AG09309 (cell line): ENCODE results near the gene AMIGO1.

Experiments used
- DNase-seq: peaks from one replicate; pipeline ENCODE4 v3.0.0-alpha.2; 2010; ENCODE audit warnings: low read depth
- H3K4me3 ChIP-seq: 2 replicates; pipeline ENCODE4 v1.5.1; 2011; ENCODE audit warnings: mild to moderate bottlenecking, low read depth, low read length, moderate library complexity; ENCODE audit not compliant: control insufficient read depth
- TF ChIP-seq, protein P1 (sequence below): IDR thresholded peaks from 2 replicates; pipeline ENCODE4 v1.5.1; 2011; ENCODE audit warnings: mild to moderate bottlenecking, low read depth, low read length, inconsistent platforms; ENCODE audit not compliant: insufficient read depth, control insufficient read depth; ENCODE audit errors: missing control alignments

Gene AMIGO1

DNA sequence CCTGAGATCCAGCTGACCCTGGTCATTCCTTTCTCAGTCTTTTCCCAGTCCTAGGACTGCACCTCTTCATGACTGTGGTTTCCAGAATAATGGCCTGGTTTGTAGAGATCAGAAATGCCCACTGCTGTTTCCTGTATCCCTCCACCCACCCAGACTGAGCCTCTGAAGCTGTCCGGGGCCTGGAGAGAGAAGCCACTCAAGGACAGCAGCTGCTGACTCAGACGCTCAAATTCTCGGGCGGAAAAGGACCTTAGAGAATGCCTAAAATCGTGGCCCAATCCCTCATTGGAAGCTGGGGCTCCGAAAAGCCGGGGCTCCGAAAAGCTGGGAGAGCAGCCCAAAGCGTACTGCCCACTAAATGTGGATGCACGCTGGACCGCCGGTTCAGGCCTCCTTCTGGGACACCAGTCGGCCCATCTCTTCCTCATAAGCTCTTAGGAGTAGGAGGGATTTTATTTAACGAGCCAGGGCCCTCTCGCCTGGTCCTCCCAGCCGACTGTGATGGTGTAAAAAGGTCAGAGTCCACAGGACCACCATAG, 22.4 kb upstream of the AMIGO1 start:
- no peak overlapping the region for H3K4me3 ChIP-seq
- TF ChIP-seq, protein P1, sequence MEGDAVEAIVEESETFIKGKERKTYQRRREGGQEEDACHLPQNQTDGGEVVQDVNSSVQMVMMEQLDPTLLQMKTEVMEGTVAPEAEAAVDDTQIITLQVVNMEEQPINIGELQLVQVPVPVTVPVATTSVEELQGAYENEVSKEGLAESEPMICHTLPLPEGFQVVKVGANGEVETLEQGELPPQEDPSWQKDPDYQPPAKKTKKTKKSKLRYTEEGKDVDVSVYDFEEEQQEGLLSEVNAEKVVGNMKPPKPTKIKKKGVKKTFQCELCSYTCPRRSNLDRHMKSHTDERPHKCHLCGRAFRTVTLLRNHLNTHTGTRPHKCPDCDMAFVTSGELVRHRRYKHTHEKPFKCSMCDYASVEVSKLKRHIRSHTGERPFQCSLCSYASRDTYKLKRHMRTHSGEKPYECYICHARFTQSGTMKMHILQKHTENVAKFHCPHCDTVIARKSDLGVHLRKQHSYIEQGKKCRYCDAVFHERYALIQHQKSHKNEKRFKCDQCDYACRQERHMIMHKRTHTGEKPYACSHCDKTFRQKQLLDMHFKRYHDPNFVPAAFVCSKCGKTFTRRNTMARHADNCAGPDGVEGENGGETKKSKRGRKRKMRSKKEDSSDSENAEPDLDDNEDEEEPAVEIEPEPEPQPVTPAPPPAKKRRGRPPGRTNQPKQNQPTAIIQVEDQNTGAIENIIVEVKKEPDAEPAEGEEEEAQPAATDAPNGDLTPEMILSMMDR: no peak
- DNase-seq: no peak

DNA sequence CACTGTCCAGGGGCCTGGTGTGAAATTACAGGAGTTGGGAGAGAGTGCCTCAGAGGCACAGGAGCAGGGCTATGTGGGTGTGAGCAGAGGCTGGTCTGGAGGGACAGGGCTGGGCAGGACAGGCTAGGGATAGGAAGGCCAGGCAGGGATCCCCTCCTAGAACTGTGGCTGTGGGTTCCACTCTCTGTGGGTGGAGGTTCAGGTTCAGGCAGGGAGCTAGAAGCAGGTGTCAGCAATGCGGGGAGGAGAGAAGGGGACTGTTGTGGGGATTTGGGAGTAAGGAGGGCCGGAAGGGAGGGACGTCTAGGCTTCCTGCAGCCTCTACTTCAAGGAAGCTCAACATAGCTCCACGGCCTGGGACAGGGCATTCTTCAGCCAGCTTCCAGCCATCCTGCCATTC, 21.9 kb upstream of the AMIGO1 start:
- no peak overlapping the region for H3K4me3 ChIP-seq
- DNase-seq: no peak
- TF ChIP-seq, protein P1: no peak

DNA sequence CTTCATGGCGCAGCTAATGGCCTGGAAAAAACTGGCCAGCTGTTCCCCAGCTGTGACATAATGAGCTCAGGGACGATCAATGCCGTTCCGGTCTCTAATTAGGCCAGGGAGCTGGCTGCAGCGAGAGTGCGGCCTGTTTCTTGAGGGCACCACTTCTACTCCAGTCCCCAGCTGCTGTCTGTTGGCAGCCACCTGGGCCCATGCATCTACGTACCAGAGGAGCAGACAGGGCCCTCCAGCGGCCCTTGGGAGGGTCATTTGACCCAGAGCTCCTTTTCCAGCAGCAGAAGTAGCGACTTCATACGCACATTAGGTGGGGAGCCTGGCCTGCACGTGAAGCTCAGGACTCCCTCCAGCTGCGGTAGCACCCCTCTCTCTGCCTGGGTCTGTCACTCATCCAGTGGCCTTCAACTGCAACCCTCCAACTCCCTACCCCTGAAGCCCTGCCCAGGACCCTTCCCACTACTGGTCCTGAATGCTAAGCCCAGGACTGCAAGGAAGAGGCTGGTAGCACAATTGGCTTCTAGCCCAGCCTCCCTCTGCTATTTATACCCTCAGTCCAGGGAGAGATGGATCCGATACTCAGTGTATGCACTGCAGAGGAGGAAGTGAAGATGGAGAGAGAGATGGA, 21.0 kb upstream of the AMIGO1 start:
- H3K4me3 ChIP-seq: no peak overlapping the region
- DNase-seq: no peak
- TF ChIP-seq, protein P1: no peak

DNA sequence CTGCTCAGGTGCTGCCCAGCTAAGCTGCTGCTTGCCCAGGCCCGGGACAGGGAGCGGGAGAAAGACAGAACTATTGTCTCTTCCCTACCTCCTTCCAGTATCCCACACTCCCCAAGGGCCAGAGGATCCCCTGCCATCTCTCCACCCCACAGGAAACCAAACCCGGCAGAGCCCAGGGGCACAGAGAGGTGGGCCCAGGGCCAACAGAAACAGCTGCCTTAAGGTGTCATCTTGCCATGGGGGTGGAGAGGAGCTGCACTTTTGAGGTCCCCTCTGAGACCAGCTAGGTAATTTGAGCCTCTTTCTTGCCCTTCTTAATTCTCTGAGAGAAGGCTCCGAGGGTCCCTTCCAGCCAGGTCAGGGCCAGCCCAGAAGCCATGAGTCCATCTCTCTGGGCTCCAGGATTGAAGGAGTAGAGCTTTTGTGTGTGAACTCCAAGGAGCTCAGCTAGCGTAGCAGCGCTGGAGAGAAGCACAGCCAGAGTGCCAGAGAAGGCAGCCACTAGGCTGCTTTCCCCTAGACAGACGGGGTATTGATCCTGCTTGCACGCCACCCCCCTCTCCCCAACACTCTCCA, 20.4 kb upstream of the AMIGO1 start:
- no peak overlapping the region for H3K4me3 ChIP-seq
- TF ChIP-seq, protein P1: no peak
- DNase-seq: no peak

DNA sequence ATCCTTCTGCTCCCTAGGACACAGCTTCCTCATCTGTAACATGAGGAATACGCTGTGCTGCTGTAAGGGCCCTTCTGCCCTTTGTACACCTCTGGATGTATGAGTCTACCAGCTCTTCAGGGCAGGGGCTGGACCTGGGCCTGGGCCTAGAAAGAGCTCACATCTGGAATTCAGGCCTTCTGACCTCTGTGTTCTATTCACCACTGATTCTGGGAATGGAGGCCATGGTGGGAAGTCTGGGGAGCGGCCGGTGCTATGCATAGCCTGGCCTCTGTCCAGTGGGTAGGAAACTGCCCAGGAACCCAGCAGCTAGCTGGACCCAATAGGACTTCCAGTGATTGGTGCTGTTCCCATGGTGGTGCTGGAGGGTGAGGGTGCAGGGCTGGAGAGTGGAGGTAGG, 19.2 kb upstream of the AMIGO1 start:
- TF ChIP-seq, protein P1: no peak
- no peak overlapping the region for H3K4me3 ChIP-seq
- no peak for DNase-seq

DNA sequence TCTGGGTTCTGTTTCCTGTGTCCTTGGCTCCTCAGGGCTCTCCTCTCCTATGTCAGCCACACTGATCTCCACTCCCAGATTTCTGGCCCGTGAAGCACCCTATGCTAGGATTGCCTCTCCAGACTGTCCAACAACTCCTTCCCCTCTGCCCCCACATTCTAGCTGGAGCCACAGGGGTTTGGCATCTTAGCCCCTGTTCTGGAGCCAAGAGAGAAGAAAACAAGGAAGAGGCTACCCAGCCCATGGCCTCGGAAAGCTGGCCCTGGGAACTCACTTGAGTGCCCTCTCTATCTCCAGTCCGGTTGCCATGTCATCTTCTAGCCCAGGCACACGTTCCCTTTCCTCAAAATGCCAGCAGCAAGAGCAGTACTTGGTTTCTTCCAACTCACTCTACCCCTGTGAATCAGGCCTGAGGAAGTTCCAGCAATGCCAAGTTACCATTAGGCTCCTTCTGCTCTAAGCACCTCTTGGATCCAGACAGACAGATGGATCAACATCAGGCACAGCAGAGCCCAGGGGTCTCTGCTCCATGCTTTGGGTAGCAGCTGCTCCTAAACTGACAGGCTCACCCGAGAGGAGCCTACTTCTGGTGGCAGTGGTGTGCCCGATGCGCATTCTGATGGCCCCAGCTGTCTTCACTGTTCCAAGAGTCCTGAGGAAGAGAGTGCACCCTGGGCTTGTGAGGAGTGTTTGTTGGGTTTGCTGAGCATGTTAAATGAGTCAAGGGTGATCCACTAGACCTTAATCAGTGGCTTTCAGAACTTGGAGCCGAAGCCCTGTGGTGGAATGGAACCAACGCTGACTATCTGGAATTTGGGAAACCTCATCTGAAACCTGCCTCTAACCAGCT, 18.5 kb upstream of the AMIGO1 start:
- TF ChIP-seq, protein P1: no peak
- DNase-seq: no peak
- H3K4me3 ChIP-seq: no peak overlapping the region
